Measurements from ENCODE around the gene ZNF836.

The ZNF836 gene

DNA sequence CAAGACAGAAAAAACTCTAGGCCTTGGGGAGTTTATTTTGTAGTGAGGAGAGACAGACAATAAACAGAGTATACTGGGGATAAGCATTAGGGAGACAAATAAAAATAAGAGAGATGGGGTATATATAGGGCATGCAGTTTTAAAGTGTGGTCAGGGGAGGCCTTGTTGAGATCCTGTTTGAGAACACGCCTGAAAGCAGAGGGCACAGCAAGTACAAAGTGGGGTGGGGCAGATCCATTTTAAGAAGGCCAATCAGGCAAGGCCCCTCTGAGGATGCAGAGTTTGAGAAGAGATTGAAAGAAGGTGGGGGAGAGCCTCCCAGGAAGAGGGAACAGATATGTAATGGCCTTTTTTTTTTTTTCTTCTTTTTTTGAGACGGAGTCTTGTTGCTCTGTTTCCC lies 20.5 kb upstream of the ZNF836 start:
- TF ChIP-seq, protein P1, sequence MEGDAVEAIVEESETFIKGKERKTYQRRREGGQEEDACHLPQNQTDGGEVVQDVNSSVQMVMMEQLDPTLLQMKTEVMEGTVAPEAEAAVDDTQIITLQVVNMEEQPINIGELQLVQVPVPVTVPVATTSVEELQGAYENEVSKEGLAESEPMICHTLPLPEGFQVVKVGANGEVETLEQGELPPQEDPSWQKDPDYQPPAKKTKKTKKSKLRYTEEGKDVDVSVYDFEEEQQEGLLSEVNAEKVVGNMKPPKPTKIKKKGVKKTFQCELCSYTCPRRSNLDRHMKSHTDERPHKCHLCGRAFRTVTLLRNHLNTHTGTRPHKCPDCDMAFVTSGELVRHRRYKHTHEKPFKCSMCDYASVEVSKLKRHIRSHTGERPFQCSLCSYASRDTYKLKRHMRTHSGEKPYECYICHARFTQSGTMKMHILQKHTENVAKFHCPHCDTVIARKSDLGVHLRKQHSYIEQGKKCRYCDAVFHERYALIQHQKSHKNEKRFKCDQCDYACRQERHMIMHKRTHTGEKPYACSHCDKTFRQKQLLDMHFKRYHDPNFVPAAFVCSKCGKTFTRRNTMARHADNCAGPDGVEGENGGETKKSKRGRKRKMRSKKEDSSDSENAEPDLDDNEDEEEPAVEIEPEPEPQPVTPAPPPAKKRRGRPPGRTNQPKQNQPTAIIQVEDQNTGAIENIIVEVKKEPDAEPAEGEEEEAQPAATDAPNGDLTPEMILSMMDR (IDR thresholded peaks at IDR 0.05; ENCODE audit: borderline replicate concordance, extremely low read depth, low read length, poor library complexity, severe bottlenecking): no peak
- TF ChIP-seq EZH2 (IDR thresholded peaks at IDR 0.05; ENCODE audit: borderline replicate concordance, low read depth, low read length, severe bottlenecking): no peak
- H4K20me1 ChIP-seq (ENCODE audit: insufficient read depth, low read length): peaks cover 57% of the 10 kb centered on the region
- no peak for ATAC-seq (ENCODE audit: insufficient read depth, low read depth)
- no peaks in the 10 kb centered on the region for H3K9me3 ChIP-seq (ENCODE audit: insufficient read depth, low read length, severe bottlenecking)
- peaks cover 75% of the 10 kb centered on the region for H3K79me2 ChIP-seq (ENCODE audit: insufficient read depth, low read length)
- H3K4me3 ChIP-seq (ENCODE audit: low read depth in 1 of 2, low read length in 2 of 2): peak overlapping the region in 1 of 2 experiments; percentile 68; a peak in 2 of 4 replicates
- no peak overlapping the region for H2AFZ ChIP-seq (ENCODE audit: low read depth, low read length)
- peaks cover 31% of the 10 kb centered on the region for H3K4me1 ChIP-seq (ENCODE audit: insufficient read depth, low read length)
- H3K36me3 ChIP-seq (ENCODE audit: insufficient read depth, low read length): peaks cover 60% of the 10 kb centered on the region
- H3K4me2 ChIP-seq (ENCODE audit: insufficient read depth, low read length): peak overlapping the region; percentile 87
- DNase-seq: no peak
- H3K27me3 ChIP-seq (ENCODE audit: insufficient read depth, low read length, poor library complexity): no peaks in the 10 kb centered on the region
- no peak overlapping the region for H3K27ac ChIP-seq (ENCODE audit: low read length)
- H3K9ac ChIP-seq (ENCODE audit: low read depth, low read length): peak overlapping the region; percentile 70; the same call in 1 of the 2 replicates

DNA sequence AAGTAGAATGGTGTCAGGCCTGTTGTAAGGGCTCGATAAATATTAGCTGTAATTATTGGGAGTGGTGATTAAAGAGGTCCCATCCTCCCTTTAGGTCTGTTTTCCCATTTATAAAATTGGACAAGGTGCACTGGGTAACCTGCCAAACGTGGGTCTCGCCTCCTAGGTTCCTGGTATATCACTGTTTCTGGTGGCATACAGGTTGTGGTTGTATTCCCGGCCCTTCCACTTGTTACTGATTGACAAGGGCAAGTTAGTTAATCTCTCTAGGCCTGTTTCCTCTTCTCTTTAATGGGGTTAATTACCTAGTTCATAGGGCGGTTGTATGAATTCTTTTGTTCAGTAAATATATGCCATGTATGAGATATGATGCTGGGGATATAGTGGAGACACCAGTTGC lies 20.0 kb upstream of the ZNF836 start:
- Histone ChIP-seq H3K9ac (ENCODE audit: low read depth, low read length) (peak overlapping the region; percentile 70), H2AFZ (ENCODE audit: low read depth, low read length) (no peak overlapping the region), H3K4me2 (ENCODE audit: insufficient read depth, low read length) (peak overlapping the region; percentile 87), H3K27me3 (ENCODE audit: insufficient read depth, low read length, poor library complexity) (no peaks in the 10 kb centered on the region), H3K9me3 (ENCODE audit: insufficient read depth, low read length, severe bottlenecking) (no peaks in the 10 kb centered on the region), H4K20me1 (ENCODE audit: insufficient read depth, low read length) (peaks cover 51% of the 10 kb centered on the region), H3K4me3 (ENCODE audit: low read depth in 1 of 2, low read length in 2 of 2) (peak overlapping the region; percentile 68 to 91; a peak in 3 of 4 replicates), H3K36me3 (ENCODE audit: insufficient read depth, low read length) (peaks cover 55% of the 10 kb centered on the region), H3K79me2 (ENCODE audit: insufficient read depth, low read length) (peaks cover 69% of the 10 kb centered on the region), H3K27ac (ENCODE audit: low read length) (peak overlapping the region; percentile 91), H3K4me1 (ENCODE audit: insufficient read depth, low read length) (peaks cover 31% of the 10 kb centered on the region)
- no peak for ATAC-seq (ENCODE audit: insufficient read depth, low read depth)
- TF ChIP-seq, protein P1 (IDR thresholded peaks at IDR 0.05; ENCODE audit: borderline replicate concordance, extremely low read depth, low read length, poor library complexity, severe bottlenecking): no peak
- DNase-seq: no peak

DNA sequence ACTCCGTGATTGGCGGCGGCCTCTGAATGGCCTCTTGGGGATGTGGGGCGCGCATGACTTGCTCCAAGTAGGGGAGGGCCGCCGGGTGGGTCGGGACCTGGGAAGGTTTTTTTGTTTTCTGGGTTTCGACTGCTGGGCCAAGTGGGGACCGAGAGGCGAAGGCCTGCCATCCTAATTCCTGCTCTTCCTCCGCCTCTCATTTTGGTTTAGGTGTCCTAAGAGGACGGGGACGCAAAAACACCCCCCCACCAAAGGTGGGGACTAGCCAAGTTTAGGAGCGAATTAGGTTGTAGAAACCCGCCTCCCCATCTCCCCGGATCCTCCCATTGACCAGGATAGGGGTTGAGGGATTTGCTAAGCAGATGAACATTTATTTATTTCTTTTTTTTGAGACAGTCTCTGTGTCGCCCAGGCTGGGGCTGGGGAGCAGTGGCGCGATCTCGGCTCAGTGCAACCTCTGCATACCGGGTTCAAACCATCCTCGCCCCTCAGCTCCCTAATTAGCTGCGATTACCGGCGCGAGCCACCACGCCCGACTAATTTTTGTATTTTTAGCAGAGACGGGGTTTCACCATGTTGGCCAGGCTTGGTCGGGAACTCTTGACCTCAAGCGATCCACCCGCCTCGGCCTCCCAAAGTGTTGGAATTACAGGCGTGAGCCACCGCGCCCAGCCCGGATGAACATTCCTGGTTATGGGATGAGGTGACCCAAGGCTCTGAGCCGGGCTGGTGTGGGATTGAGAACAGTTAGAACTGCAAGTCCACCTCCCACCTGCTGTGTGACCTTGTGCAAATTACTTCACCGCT lies 19.3 kb upstream of the ZNF836 start:
- TF ChIP-seq, protein P1 (IDR thresholded peaks at IDR 0.05; ENCODE audit: borderline replicate concordance, extremely low read depth, low read length, poor library complexity, severe bottlenecking): no peak
- no peak for TF ChIP-seq EZH2 (IDR thresholded peaks at IDR 0.05; ENCODE audit: borderline replicate concordance, low read depth, low read length, severe bottlenecking)
- peak overlapping the region; percentile 91 for H3K27ac ChIP-seq (ENCODE audit: low read length)
- no peak for ATAC-seq (ENCODE audit: insufficient read depth, low read depth)
- H3K27me3 ChIP-seq (ENCODE audit: insufficient read depth, low read length, poor library complexity): no peaks in the 10 kb centered on the region
- peak overlapping the region; percentile 76 for H2AFZ ChIP-seq (ENCODE audit: low read depth, low read length)
- H3K9me3 ChIP-seq (ENCODE audit: insufficient read depth, low read length, severe bottlenecking): no peaks in the 10 kb centered on the region
- H3K4me2 ChIP-seq (ENCODE audit: insufficient read depth, low read length): peak overlapping the region; percentile 87
- peaks cover 48% of the 10 kb centered on the region for H3K36me3 ChIP-seq (ENCODE audit: insufficient read depth, low read length)
- peaks cover 62% of the 10 kb centered on the region for H3K79me2 ChIP-seq (ENCODE audit: insufficient read depth, low read length)
- no peak for DNase-seq
- peaks cover 31% of the 10 kb centered on the region for H3K4me1 ChIP-seq (ENCODE audit: insufficient read depth, low read length)
- peak overlapping the region; percentile 68 to 91 for H3K4me3 ChIP-seq (ENCODE audit: low read depth in 1 of 2, low read length in 2 of 2)
- peak overlapping the region; percentile 70 for H3K9ac ChIP-seq (ENCODE audit: low read depth, low read length)
- H4K20me1 ChIP-seq (ENCODE audit: insufficient read depth, low read length): peaks cover 44% of the 10 kb centered on the region
